ENCODE results near the gene ATP8A1. TPM values are rescaled to one million over a fixed set of nuclear protein-coding genes. Genes with fewer than 3 reads are reported as not detected.

The ATP8A1 gene
- total RNA-seq, 2 donors from 2014 or later, result 18.6 to 74.0 TPM

- TF ChIP-seq POLR2AphosphoS5 (IDR thresholded peaks at IDR 0.05) (no peak), POLR2A (IDR thresholded peaks at IDR 0.05) (no peak), CTCF (IDR thresholded peaks at IDR 0.05) (no peak)
- Histone ChIP-seq H3K36me3 (no peaks in the 10 kb centered on the region), H3K4me1 (replicated peaks) (no peaks in the 10 kb centered on the region), H3K9me3 (no peaks in the 10 kb centered on the region), H3K4me3 (no peak overlapping the region), H3K27ac (no peak overlapping the region), H3K27me3 (replicated peaks; ENCODE audit: insufficient read depth) (no peaks in the 10 kb centered on the region)
- DNase-seq (ENCODE audit: low spot score), result no peak
- intact Hi-C loops (cut with DNase I), result loop anchor here (10.0 kb wide), 1 partner anchor 135 kb away; no protein-coding TSS in a partner anchor
Observed at GRCh38 chr4:42510225-42510624, 146.7 kb downstream of the ATP8A1 start.

GRCh38 chr4:42501624-42502401 is 155.1 kb downstream of the ATP8A1 start:
- Histone ChIP-seq H3K36me3 (no peaks in the 10 kb centered on the region), H3K4me3 (no peak overlapping the region), H3K27me3 (replicated peaks; ENCODE audit: insufficient read depth) (no peaks in the 10 kb centered on the region), H3K27ac (no peak overlapping the region), H3K4me1 (replicated peaks) (no peaks in the 10 kb centered on the region), H3K9me3 (no peaks in the 10 kb centered on the region)
- no peak for TF ChIP-seq CTCF (IDR thresholded peaks at IDR 0.05)
- no peak for TF ChIP-seq POLR2AphosphoS5 (IDR thresholded peaks at IDR 0.05)
- no peak for TF ChIP-seq POLR2A (IDR thresholded peaks at IDR 0.05)
- 74% methylated on average over 6 of the region's 6 CpGs for WGBS
- no peak for DNase-seq (ENCODE audit: low spot score)
- intact Hi-C loops (cut with DNase I), result no loop called here

GRCh38 chr4:42498040-42498439 is 158.9 kb downstream of the ATP8A1 start:
- intact Hi-C loops (cut with DNase I), result no loop called here
- 45% methylated on average over 2 of the region's 2 CpGs for WGBS
- TF ChIP-seq CTCF (IDR thresholded peaks at IDR 0.05), result no peak
- H3K36me3 ChIP-seq, result no peaks in the 10 kb centered on the region
- H3K27me3 ChIP-seq (replicated peaks; ENCODE audit: insufficient read depth), result no peaks in the 10 kb centered on the region
- no peaks in the 10 kb centered on the region for H3K4me1 ChIP-seq (replicated peaks)
- H3K9me3 ChIP-seq, result no peaks in the 10 kb centered on the region
- H3K4me3 ChIP-seq, result no peak overlapping the region
- no peak for DNase-seq (ENCODE audit: low spot score)
- H3K27ac ChIP-seq, result no peak overlapping the region

GRCh38 chr4:42497142-42497910 is 159.6 kb downstream of the ATP8A1 start:
- intact Hi-C loops (cut with DNase I), result no loop called here
- H3K9me3 ChIP-seq, result no peaks in the 10 kb centered on the region
- H3K4me1 ChIP-seq (replicated peaks), result no peaks in the 10 kb centered on the region
- 62% methylated on average over 8 of the region's 8 CpGs for WGBS
- no peaks in the 10 kb centered on the region for H3K36me3 ChIP-seq
- no peaks in the 10 kb centered on the region for H3K27me3 ChIP-seq (replicated peaks; ENCODE audit: insufficient read depth)
- DNase-seq (ENCODE audit: low spot score), result no peak
- H3K27ac ChIP-seq, result no peak overlapping the region
- no peak for TF ChIP-seq CTCF (IDR thresholded peaks at IDR 0.05)
- TF ChIP-seq POLR2AphosphoS5 (IDR thresholded peaks at IDR 0.05), result no peak
- no peak for TF ChIP-seq POLR2A (IDR thresholded peaks at IDR 0.05)
- H3K4me3 ChIP-seq, result no peak overlapping the region

Measured in prostate gland (tissue), 2 donors.